DMS53 treated with DMSO at 0.1 percent for 48 hours (cell line): Measurements from ENCODE around the gene NUDT11.
A peak's percentile ranks its signal among the peaks of the same experiment; 100 is the strongest.
"Not testable (repeated sequence)": the region's sequence is repeated elsewhere in the genome, so short reads cannot be mapped to it uniquely, and the experiment has no call there.

Source experiments
- DNase-seq: peaks from one replicate; lab custom pipeline; 2025; ENCODE audit not compliant: unreplicated experiment; lab: John Stamatoyannopoulos, UW

NUDT11 gene

GRCh38 chrX:51496501-51497291, at the start of gene NUDT11:
NUDT11 (minus strand) TSS chrX:51496592; CDS start chrX:51496444, 148 bp downstream.
- DNase-seq = peak; percentile 20

DNA sequence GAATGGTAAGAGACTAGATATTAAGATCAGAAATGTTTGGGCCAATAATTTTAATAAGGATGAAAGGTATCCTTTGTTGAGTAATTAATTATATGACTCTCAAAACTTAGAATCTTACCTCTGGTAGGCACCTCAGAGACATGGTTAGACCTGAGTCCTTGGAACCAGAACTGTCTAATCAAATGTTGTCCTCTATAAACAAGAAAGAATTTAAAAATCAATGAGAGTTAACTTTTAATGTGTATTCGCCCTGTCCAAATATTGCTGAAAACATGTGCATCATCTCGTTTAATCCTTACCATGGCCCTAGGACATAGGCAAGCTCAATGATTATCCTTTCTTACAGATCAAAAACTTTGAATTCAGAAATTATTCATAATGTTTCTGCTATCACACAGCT, 24.0 kb upstream of the NUDT11 start:
- no peak for DNase-seq

DNA sequence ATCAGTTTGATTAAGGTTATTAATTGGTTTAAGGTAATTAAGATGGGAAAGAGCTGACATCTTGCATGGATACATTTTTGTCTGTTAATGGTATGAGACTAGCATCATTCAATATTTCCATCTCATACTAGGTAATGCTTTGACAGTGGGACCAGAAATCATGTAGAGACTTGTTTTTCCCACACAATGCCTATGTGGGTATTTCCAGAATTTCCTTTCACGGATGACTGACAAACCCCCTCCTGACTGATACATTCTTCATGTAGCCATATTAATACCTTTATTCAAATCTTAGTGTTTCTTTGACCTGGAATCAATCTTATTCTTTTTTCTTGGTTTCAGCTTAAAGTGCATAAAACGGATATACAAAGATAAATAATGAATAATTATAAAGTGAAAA, 22.7 kb upstream of the NUDT11 start:
- not testable (repeated sequence) for DNase-seq

DNA sequence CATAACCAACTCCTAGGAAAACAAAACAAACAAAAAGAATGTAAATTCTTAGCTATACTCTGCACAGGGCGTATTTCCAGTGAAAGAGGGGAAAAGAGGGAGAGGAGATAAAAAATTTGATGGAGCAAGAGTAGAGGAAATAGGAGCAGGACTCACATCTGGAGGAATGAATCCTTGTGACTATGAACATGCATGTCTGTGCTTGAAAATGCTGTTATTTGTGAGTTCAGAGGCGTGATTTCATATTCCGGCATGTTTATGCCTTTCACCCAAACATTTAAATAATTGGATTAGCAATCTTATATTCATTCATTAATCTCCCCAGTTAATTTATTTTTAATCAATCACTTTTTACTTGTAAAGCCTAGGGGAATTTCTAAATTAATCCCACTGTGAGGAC, 11.2 kb upstream of the NUDT11 start:
- no peak for DNase-seq

DNA sequence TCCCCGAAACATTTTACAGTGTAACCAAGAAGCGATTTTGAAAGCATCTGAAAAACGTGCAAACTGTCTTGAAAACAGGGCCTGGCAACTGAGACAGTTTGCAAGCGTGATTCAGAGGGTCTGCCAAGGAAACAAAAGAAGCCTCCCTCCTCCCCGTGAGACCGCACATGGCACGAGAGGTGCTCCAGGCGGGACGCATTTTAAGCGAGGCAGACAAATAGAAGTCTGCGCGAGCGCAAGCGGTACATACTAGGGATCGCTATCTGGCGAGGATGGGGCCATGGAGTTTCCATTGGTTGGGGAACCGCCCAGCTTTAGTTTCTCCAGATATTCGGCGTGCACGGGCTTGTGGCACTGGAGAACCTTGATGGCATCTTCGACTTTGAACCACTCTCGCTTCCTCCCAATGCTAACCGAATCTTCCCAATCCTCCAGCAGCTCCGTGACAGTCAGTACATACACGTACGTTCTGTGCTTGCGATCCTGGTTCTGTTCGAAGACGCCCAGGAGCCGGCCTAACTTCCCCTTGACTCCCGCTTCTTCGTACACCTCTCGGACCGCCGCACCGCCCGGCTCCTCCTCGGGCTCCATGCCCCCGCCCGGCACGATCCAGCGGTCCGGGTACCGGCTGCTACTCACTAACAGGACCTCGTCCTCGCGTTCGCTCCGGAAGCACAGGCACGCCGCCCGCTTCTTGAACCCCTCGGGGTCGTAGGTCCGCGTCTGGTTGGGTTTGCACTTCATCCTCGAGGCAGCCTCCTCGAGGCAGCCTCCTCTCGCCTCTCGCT, 497 bp downstream of the NUDT11 start:
- not testable (repeated sequence) for DNase-seq

DNA sequence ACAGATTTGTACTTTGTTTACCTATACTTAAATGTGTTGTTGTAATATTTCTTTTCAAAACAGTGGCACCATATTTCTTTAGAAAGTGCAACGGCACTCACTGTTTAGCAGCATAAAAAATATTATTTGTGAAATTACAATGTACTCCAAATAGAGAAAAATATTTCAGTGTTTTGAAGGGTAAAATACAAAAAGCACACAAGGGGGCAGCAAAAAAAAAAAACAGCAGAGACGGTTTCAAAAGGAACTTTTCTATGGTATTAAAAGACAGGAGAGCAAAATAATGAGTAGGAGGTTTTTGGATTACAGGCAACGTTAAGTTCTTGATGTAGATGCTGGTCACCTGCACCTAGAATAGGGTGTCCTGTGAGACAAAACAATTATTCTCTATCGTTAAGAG, 2.0 kb downstream of the NUDT11 start:
- no peak for DNase-seq

- no peak for DNase-seq
These were observed 8.5 kb downstream of the NUDT11 start for GRCh38 chrX:51487960-51488267.

DNA sequence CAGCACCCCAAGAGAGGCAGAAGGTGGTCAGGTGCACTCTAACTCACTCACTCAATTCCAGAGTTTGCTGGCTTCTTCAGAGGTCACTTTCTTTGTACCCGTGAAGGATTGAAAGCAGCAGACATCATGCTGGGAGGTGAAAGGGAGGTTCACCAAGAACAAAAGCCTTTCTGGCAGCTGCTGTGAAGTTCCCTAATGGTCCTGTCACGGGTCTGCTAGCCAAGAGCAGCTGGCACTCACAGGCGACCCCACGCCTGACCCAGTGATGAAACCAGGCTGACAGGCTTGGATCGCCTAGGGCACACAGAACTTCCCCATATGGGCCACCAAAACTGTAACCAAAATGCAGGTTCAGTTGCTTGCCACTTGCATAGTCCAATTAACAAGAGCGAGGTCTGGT, 11.8 kb downstream of the NUDT11 start:
- no peak for DNase-seq

DNA sequence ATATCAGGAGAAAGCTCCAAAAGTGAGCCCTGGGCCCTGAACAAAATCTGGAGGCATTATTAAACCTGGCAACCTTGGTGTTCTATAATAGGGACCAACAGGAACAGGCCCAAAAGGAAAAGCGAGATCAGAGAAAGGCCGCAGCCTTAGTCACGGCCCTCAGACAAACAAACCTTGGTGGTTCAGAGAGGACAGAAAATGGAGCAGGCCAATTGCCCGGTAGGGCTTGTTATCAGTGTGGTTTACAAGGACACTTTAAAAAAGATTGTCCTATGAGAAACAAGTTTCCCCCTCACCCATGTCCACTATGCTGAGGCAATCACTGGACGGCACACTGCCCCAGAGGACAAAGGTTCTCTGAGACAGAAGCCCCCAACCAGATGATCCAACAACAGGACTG, 14.0 kb downstream of the NUDT11 start:
- not testable (repeated sequence) for DNase-seq

GRCh38 chrX:51476930-51477329, 19.5 kb downstream of the NUDT11 start:
- DNase-seq = no peak

DNA sequence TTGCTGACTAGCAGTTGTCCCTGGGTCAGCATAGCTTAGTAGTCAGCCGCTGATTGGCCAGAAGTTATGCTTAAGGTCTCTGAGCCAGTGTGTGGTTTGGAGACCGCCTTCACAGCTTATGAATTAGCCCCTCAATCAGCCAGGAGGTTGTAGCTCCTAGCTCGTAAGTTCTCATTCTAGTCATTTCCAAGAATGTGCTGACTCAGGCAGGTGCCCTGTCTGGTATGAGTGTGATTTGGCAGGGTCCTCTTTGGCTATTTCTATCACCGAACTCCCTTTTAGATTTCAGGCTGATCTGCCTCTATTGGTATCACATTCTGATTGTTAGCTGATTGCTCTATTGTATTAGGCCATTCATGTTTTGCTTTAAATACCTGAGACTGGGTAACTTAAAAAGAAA, 33.1 kb downstream of the NUDT11 start:
- DNase-seq = no peak

DNA sequence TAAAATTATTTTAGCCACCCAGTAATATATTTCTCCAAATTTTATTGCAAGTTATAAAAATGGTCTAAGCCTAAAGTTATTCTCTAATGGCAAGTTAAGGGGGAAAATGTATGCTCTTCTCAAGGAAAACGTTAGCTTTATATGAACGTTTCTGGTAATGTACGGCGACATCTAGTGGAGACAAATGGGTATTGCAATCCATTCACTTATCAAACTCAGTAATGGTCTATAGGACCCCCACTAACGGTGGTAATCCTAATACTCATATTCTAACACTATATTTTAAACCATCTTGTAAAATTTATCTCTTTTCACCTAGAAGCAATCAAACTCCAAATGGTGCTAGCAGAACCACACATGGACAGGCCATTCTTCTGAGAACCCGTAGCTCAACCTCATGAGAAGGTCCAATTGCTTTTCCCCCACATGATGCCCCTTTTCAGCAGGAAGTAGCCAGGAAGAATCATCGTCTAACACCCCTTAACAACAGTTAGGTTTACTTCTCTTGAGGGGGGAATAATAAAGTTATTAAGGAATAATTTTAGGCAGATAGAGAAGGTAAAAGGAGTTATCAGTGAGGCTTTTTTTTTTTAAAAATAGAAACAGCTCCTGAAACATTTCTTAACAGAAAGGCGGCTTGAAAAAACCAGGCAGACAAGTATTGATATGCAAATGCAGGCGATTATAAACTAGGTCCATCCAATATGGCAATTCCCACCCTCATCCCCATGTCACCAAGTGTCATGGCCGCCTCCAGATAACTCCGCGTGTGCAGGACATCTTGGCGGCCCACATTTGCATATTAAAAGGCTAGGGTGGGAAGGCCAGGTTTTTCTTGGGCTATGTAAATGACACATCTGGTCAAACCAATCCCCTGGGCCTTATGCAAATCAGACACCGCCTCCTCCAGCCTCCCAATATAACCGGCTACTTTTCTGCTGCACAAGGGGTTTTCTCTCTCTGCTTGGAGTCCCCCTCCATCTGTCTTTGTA, 35.0 kb downstream of the NUDT11 start:
- DNase-seq = peak; percentile 25

DNA sequence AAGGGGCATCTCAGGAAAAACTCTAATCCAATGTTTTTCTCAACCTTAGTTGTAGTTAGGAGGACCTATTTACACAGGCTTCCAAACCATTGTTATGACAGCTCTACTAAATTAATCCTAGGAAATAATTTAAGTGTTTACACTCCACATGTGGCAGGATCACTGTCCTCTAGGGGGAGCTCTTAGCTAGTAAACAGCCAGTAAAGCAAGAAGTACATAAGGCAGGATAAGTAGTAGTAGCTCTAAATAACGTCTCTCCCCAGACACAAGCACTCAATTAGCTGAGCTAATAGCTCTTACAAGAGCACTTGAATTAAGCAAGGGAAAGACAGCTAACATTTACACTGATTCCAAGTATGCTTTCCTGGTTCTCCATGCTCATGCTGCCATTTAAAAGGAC, 37.3 kb downstream of the NUDT11 start:
- DNase-seq = no peak

DNA sequence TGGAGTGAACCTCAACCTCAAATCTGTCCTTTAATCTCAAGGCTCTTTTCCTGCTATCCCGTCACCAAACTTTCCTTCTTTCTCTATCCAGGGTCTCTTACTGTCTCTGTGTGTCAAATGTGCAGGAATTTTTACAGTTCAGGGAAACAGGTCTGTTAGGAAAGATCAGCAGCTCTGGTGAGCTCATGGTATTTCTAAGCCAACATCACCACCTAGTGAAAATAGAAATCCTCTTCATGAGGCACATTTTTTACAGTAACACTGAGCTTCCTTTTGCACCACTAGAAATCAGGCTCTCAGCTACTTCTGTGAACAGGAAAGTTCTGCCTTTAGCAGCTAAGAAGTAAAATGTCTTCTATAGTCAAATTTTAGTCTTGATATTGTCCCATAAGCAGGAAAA, 39.6 kb downstream of the NUDT11 start:
- DNase-seq = no peak

DNA sequence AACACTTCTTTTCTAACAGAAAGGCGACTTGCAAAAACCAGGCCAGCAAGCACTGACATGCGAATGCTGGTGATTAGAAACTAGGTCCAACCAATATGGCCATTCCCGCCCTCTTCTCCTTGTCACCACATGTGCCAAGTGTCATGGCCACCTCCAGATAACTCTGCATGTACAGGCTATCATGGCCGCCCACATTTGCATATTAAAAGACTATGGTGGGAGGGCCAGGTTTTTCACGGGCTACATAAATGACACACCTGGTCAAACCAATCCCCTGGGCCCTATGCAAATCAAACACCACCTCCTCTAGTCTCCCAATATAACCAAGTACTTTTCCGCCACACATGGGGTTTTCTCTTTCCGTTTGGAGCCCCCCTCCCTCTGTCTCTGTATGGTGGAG, 40.1 kb downstream of the NUDT11 start:
- no peak for DNase-seq

- DNase-seq = no peak
These were observed 56.0 kb downstream of the NUDT11 start for GRCh38 chrX:51440365-51440764.
